Fibroblast of gingiva (primary cell): Measurements from ENCODE around the gene NSG1.
"Not testable (repeated sequence)": the region's sequence is repeated elsewhere in the genome, so short reads cannot be mapped to it uniquely, and the experiment has no call there.

Experiments used
- DNase-seq: peaks from one replicate; pipeline ENCODE4 v3.0.0-alpha.2; 2011; ENCODE audit warnings: low read depth

NSG1 gene

DNA sequence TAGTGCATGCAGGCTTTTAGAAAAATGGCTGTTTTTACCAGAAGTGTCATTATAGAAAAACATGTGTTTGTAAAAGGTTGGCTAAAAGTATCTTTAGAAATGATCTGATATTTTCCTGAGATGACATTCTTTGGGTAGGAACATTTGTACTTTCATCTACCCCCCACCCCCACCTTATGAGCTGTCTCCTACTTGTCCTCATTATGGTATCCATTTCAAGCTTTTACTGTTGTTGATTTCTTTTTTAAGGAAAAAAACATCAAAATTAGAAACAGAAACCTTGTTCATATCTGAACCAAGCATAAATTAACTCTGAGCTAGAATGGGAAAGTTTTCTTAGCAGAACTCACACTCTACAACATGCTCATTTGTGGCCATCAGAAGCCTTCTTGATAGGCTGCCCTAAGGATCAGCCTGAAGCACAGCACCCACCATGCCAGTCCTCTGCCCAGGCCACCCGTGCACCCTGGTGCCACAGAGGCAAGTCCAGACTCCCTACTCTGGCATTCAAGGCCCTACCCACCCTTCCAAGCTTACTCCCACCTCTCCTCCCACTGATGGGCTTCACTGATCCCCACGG, 49.4 kb downstream of the NSG1 start:
- no peak for DNase-seq

DNA sequence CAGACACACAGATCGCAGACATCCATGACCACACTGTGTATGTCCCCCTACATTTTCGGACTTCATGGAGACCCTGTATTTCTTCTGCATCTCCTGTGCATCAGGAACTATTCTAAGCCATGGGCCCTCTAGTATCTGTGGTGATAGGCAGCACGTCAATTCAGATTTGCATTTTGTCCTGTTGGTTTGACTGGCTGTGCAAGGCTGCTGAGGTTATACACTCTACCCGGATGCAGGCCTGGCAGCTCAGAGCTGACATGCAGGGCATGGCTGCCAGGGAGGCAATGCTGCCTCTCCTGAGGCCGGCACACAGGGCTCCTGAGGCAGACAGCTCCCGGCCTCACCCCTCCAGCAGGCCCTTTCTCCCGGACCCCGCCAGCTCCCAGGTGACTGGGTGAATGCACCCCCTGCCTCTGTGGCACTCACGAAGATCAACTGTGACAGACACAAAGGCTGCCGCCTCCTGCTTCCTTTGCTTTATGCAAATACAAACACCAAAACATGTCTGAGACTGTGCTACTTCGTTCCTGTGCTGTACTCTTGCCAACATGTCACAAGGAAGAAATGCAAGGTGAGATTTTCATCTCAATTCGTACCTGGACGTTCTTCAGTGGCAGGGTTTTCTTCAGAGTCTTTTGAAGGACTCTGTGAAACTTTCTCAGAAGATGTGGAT, 51.0 kb downstream of the NSG1 start:
- DNase-seq: no peak

DNA sequence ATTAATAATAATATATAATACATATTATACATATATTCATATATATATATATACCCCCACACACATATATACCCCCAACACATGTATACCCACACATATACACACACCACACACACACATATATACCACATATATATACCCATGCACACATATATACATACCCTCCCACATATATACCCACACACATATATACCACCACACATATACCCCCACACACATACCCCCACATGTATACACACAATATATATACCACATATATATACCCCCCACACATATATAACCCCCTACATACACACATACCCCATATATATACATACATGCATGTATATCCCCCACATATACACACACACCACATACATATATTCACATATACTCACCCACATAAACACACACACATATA, 52.0 kb downstream of the NSG1 start:
- no peak for DNase-seq

DNA sequence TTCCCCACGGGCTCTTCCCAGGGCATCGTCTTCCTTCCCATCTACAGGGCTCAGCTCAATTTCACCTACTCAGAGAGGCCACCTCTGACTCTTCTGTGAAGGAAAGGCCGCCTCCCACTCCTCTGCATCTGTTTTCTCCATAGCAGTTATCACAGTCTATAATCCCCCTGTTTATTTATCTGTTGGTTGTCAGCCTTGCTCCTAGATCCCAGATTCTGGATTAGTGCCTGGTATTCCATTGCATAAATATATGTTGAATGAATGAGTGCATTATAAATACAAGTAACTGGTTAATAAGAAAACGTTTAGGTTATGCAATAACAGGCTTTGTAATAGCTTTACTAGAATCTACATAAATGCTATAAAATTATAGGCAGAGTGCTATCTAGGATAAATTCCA, 52.9 kb downstream of the NSG1 start:
- DNase-seq: no peak

DNA sequence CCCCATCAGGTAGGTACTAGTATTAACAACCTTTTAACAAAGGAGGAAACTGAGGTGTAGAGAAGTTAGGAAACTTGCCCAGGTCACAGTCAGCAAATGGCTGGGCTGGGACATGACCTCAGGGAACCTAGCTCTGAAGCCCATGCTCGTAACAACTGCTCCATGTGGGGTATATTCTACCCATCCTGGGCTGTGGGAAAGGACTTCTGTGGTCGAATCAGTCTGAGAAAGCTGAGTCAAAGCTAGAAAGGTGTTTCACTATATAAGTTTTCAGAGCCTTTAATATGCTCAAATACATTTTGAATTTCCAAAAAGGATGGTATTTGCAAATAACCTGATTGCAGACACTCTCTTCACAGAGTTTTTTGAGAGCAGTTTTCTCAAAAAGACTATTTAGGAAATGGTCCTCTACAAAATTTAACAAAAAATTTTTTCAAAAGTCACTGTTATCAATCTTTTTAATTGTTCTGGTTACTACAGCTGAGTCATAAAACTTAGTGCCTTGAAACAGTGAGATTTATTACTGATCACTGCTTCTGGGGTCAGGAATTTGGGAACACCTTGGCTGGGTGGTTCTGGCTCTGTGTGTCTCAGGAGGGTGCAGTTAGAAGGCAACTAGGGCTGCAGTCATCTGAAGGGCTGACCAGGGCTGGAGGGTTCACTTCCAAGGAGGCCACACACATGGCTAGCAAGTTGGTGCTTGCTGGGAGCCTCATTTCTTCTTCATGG, 53.6 kb downstream of the NSG1 start:
- DNase-seq: no peak

DNA sequence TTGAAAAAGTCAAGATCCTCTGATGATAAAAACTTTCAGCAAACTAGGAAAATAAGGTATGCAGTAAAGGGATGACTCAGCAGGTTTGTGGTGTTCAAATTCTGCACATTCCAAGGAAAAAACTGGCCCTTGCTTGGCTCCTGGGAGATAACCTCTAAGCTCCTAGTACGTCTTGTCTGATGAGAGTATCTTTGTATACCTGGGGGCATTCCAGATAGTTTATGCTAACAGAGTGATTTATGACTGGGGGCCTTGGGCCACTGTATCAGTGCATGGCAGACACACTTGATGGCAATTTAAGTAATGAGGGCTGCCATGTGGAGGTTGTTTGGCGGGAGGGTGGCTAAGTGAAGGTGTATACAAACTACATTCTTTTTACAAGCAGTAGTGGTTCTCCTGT, 56.9 kb downstream of the NSG1 start:
- peak; percentile 28 for DNase-seq

DNA sequence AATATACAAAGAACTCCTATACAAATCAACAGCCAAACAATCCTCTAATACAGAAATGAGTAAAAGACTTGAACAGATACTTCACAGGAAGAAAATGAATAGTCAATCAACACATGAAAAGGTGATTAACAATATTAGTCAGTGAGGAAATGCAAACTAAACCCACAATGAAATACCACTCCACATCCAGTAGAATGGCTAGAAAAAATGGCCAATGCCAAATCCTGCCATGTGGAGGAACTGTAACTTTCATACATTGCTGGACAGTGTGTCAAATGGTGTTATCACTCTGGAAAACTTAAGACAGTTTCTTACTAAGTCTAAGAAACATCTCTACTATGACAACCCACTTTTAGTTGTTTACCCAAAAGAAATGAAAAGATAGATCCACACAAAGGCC, 59.5 kb downstream of the NSG1 start:
- no peak for DNase-seq

DNA sequence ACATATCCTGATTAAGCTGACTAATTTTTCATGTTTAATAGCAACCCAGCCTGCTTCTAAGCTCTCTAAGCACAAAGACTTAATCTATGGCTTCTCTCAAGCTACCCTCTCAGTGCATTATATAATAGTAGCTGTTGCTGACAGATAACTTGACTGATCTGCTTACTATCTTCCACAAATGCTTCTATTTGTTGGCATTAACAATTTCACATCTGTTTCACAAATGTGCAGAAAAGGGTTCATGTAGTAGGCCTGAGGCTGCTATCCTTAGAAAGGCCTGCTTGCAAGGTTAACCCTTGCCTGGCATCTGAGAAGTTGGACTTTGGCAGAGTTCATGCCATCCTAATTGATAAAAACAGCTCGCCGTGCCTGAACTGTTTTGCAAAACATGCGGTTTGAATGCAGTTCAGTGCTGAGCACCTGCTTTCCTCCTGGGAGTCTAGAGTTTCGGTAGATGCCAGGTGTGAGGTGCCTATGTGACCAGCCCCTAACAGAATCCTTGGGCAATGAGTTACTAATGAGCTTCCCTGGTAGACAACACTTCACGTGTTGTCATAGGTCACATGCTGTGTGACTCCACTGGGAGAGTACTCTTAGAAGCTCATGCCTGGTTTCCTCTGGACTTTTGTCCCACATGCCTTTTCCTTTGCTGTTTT, 68.4 kb downstream of the NSG1 start:
- no peak for DNase-seq

DNA sequence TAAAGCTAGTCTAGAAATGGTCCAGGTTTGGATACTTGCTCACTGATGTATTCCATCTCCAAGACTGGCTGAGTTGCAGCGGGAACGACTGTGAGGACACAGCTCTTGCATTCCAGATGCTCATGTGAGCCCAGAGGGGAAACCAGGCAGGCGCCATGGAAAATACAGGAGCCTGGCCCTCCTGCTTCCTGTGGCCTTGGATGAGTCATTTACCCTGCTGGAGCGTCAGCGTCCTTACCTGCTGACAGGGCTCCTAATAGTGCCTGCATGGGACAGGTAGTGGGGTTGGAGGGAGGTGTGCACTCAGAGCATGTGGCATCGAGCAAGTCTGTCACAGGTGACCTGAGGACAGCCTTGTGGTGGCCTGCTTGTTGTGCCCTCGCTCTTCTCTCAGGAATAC, 69.4 kb downstream of the NSG1 start:
- DNase-seq: no peak

DNA sequence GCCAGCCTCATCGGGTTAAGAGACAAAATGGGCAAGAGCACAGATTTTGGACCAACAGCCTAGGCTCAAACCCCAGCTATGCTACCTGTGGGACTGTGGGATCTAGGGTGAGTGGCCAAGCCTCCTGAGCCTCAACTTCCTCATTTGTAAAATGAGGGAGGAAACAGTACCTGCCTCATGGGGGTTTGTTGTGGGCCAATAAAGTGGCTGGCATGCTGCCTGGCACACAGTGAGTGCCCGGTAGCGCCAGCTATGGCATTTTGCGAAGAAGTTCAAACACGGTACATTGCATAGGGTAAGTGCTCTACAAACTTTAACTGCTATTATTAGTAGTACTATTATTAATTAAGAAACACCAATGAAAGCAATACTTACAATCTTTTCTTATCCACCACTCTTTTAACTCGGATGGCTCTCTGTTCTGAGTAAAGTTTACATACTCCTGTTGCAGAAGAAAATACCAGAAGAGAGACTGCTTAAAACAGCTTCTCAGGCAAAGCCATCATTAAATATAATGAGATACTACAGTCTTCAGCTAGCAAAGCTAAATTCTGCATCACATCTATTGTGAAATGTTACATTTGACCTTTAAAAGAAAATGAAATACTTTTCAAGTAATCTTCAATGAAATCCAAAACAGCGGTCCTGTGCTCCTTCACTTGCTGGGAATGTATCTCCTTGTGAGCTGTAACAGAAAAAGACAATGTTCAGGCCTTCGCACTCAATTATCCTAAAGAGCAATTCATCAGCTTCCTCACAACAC, 70.1 kb downstream of the NSG1 start:
- peak; percentile 16 for DNase-seq

DNA sequence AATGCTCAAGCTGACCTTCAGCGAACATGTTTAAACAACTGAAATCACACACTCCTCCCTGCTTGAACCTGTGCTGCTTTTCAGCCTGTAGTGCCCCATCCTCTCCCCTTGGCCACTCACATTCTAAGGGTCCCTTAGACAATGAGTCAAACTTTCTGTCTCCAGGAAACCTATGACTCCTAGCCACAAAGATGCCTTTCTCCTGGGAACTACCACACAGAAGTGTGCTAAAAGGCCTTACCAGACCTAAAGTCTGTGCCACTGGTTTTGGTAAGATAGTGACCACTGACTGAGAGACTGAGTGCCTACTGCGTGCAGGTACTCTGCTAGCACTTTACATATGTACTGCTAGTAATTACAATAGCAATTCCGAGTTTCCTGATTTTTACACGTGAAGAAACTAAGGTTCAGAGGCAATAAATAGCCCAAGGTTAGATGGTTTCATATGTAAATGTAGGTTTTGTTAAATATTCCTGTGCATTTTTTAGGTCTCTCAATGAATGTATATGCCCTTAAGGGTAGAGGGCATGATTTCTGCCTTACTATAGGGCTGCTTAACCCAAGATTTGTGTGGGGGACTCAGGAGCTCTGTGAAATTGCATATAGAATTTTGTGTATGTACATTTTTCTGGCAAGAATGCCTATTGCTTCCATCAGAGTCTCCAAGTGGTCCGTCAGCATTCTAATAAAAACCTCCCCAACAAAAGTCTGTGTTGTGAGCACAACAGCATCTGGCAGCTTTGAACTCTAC, 71.1 kb downstream of the NSG1 start:
- no peak for DNase-seq

DNA sequence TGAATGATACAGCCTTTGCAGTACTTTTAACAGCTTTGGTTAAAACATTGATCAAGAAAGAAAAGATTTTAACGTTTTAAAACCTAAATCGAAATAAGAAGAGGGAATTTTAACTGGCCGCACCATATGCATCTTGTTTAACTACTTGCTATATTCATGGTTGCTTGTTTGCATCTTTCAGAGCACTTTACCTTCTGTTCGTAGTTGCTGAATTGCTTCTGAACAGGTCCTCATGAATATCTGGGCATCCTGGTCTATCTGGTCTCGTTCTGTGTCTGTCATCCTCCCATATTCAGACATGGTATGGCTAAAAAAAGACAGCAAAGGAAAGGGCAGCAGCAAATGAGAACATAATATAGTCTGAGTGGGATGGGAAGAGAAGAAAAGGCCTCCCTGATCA, 72.3 kb downstream of the NSG1 start:
- DNase-seq: no peak

DNA sequence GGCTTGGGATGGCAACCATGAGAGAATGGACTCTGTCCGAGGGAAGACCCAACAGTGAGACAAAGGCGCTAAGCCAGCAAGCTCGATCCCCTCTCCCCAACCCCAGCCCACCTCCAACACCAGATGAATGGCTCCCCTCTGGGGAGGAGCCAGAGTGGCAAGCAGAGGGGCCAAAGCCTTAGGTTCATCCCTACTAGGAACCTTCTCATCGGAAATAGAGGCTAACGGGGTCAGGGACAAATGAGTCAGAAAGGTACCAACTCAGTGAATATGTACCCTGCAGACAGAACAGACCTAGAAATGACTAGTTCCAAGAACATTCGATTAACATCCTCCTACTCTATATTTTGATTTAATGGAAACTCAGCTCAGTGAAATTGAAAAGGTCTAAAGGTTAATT, 73.9 kb downstream of the NSG1 start:
- no peak for DNase-seq

DNA sequence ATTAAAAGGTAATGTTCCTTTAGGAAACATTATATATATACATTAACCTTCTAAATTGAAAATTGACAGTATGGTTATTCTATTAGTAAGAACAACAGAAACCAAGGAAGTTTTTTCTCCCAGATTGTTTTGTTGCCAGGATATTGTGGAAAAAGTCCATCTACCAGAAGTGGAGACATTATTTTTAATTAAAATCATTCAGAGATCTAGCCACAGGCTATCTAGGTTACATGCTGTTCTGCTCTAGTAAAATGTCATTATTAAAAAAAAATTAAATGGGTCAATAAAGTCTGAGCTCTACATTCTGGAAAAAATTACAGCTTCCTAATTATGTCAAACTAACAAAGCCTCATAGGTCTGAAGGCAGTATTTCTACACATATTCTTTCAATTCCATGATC, 74.3 kb downstream of the NSG1 start:
- DNase-seq: no peak

DNA sequence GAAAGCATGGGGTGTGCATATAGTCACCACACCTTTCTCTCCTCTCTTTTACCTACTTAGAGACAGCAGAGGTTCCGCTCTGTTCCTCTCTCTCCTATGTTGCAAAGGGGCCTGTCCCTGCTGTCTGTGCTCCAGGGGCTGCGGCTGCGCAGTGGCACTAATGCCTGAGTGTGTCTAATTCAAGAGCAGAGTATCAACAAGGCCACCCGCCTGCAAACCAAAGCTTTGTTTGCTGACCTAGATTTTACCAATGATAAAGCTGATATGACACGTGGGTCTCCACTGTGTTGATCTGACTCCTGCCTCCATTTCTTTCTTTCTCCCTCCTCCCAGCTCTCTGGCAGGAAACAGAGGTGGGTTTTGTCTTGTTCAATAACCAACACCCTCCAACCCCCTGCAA, 74.9 kb downstream of the NSG1 start:
- no peak for DNase-seq

DNA sequence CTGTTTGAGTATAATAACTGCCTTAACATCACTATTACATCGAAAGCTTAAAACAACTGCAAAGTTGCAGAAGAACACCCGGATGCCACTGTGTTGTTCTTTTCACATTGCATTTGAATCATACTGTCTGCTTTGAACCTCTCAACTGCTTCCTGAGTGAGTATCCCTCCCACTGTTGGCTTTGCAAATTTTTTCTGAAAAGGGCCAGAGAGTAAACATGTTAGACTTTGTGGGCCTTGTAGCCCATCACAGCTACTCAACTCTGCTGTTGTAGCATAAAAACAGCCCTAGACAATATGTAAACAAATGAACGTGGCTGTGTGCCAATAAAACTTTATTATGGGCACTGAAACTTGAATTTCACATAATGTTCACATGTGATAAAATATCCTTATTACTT, 76.1 kb downstream of the NSG1 start:
- DNase-seq: no peak

DNA sequence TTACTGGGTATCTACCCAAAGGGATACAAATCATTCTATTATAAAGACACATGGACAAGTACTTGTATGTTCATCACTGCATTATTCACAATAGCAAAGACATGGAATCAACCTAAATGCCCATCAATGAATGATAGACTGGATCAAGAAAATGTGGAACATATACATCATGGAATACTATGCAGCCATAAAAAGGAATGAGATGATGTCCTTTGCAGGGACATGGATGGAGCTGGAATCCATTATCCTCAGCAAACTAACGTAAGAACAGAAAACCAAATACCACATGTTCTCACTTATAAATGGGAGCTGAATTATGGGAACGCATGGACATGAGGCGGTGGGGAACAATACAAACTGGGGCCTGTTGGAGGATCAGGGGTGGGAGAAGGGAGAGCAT, 78.3 kb downstream of the NSG1 start:
- DNase-seq: not testable (repeated sequence)
